ENCODE data around the gene CFAP74. TPM values are rescaled to one million over a fixed set of nuclear protein-coding genes. Genes with fewer than 3 reads are reported as not detected.

Gene CFAP74
- total RNA-seq, 1 donor from 2014 or later = 0.12 TPM

DNA sequence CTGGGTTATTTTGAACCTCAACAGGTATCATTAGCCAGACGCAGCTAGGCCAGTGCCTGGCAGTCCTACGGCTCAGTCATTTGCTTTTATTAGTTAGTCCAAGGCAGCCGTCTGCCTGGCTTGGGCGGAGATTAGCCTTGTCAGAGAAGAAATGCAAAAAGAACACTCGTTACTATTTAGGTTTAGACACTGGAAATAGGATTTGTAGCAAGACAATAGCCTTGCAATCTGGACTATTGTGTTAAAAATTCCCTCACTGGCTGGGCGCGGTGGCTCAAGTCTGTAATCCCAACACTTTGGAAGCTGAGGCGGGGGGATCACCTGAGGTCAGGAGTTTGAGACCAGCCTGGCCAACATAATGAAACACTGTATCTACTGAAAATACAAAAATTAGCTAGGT is 35.7 kb upstream of the CFAP74 start:
- no peak for DNase-seq (ENCODE audit: low read depth, low spot score)
- Mint-ChIP-seq H3K4me1 (peaks cover 4% of the 10 kb centered on the region), H3K4me3 (no peak overlapping the region), H3K27me3 (ENCODE audit: low read depth) (peaks cover 7% of the 10 kb centered on the region), H3K36me3 (ENCODE audit: low read depth) (no peaks in the 10 kb centered on the region), H3K27ac (ENCODE audit: unreplicated experiment) (no peak overlapping the region), H3K9me3 (no peaks in the 10 kb centered on the region)
- TF ChIP-seq, protein P1, sequence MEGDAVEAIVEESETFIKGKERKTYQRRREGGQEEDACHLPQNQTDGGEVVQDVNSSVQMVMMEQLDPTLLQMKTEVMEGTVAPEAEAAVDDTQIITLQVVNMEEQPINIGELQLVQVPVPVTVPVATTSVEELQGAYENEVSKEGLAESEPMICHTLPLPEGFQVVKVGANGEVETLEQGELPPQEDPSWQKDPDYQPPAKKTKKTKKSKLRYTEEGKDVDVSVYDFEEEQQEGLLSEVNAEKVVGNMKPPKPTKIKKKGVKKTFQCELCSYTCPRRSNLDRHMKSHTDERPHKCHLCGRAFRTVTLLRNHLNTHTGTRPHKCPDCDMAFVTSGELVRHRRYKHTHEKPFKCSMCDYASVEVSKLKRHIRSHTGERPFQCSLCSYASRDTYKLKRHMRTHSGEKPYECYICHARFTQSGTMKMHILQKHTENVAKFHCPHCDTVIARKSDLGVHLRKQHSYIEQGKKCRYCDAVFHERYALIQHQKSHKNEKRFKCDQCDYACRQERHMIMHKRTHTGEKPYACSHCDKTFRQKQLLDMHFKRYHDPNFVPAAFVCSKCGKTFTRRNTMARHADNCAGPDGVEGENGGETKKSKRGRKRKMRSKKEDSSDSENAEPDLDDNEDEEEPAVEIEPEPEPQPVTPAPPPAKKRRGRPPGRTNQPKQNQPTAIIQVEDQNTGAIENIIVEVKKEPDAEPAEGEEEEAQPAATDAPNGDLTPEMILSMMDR (conservative IDR thresholded peaks at IDR 0.05) = no peak

DNA sequence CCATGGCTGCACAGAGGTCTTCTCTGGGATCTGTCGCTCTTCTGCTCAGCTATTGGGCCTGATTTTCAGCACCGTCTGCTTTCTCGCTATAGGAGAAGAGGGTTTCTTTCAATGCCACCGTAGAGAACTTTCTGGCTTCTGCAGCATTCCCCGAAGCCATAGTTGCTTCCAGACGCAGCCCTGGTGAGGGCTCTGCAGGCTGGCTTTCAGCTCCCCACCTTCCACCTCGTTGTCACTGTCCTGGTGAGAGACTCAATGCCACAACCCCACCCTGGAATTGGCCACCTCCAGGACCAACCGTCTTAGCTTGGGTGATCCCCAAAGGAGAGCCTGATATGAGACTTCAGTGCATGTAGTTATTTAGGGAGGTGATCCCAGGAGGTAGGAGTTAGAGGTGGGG is 34.6 kb upstream of the CFAP74 start:
- Mint-ChIP-seq H3K9me3 (no peaks in the 10 kb centered on the region), H3K27ac (ENCODE audit: unreplicated experiment) (no peak overlapping the region), H3K4me1 (no peaks in the 10 kb centered on the region), H3K27me3 (ENCODE audit: low read depth) (peaks cover 5% of the 10 kb centered on the region), H3K36me3 (ENCODE audit: low read depth) (no peaks in the 10 kb centered on the region), H3K4me3 (no peak overlapping the region)
- DNase-seq (ENCODE audit: low read depth, low spot score) = no peak
- TF ChIP-seq, protein P1 (conservative IDR thresholded peaks at IDR 0.05) = no peak

DNA sequence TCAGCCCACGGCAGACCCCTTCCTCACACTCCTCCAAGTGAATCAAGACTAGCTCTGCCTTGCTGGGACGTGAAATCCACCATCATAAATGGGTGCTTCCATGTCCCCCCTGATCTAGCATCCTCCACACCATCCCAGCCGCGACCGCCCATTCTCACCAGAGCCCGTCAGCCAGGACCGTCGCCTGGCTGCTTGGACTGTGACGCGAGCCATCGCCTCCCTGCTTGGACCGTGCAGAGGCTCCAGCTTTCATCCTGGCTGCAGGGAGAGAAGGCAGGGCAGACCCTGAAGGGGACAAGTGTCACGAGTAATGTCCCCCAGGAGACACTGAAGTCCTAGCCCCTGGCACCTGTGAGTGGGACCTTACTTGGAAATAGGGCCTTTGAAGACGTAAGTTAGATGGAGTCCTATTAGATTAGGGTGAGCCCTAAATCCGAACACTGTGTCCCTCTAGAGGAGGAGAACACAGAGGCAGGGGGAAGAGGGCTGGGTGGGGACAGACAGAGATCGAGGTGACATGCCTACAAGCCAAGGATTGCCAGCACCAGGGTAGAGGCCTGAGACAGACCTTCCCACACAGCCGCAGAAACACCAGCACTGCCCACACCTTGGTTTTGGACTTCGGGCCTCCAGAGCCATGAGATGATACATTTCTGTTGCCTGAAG is 33.9 kb upstream of the CFAP74 start:
- peaks cover 3% of the 10 kb centered on the region for H3K27me3 Mint-ChIP-seq (ENCODE audit: low read depth)
- no peak for DNase-seq (ENCODE audit: low read depth, low spot score)
- H3K36me3 Mint-ChIP-seq (ENCODE audit: low read depth) = no peaks in the 10 kb centered on the region
- H3K4me3 Mint-ChIP-seq = no peak overlapping the region
- TF ChIP-seq, protein P1 (conservative IDR thresholded peaks at IDR 0.05) = no peak
- no peak overlapping the region for H3K27ac Mint-ChIP-seq (ENCODE audit: unreplicated experiment)
- H3K9me3 Mint-ChIP-seq = no peaks in the 10 kb centered on the region
- no peaks in the 10 kb centered on the region for H3K4me1 Mint-ChIP-seq

DNA sequence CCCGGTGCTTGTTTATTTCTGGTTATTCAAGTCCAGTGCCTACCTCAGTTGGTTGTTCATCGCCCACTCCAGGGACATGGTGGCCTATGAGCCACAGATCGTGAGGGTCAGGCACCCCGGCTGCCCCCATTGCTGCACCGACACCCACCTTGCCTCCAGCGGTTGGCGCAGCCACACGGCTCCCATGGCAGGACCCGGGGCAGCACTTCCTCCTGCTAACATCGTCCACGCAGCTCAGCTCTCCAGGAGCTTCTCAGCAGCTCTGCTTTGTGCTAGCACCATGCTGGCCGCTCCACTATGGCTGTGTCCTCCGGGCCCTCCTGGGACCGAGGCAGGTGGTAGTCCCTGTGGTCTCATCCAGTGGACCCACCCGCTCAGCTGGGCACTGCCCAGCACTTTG is 32.7 kb upstream of the CFAP74 start:
- Mint-ChIP-seq H3K9me3 (no peaks in the 10 kb centered on the region), H3K36me3 (ENCODE audit: low read depth) (no peaks in the 10 kb centered on the region), H3K4me1 (no peaks in the 10 kb centered on the region), H3K27me3 (ENCODE audit: low read depth) (peaks cover 3% of the 10 kb centered on the region), H3K4me3 (no peak overlapping the region), H3K27ac (ENCODE audit: unreplicated experiment) (no peak overlapping the region)
- TF ChIP-seq, protein P1 (conservative IDR thresholded peaks at IDR 0.05) = no peak
- DNase-seq (ENCODE audit: low read depth, low spot score) = no peak

DNA sequence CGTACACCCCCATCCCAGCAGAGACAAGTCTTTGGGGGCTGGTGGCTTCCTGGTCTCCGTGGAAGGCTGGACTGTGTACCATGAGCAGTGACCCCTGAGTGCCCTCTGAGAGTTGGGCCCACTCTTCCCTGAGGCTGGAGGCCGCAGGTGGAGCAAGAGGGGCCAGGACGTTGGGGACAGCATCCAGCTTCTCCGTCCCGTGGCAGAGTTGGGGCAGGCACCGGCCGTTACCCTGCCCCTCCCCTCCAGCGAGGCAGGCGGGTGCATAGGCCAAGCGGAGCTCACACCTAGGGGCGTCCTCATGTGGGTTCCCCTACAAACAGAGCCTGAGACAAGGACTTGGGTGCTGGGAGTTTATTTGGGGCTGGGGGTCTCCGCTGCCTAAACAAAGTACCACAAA is 29.6 kb upstream of the CFAP74 start:
- H3K4me3 Mint-ChIP-seq = no peak overlapping the region
- peaks cover 8% of the 10 kb centered on the region for H3K4me1 Mint-ChIP-seq
- H3K9me3 Mint-ChIP-seq = no peaks in the 10 kb centered on the region
- DNase-seq (ENCODE audit: low read depth, low spot score) = no peak
- TF ChIP-seq, protein P1 (conservative IDR thresholded peaks at IDR 0.05) = no peak
- peaks cover 2% of the 10 kb centered on the region for H3K27me3 Mint-ChIP-seq (ENCODE audit: low read depth)
- H3K36me3 Mint-ChIP-seq (ENCODE audit: low read depth) = no peaks in the 10 kb centered on the region
- no peak overlapping the region for H3K27ac Mint-ChIP-seq (ENCODE audit: unreplicated experiment)
